Measurements from ENCODE around the gene FRRS1.

DNA sequence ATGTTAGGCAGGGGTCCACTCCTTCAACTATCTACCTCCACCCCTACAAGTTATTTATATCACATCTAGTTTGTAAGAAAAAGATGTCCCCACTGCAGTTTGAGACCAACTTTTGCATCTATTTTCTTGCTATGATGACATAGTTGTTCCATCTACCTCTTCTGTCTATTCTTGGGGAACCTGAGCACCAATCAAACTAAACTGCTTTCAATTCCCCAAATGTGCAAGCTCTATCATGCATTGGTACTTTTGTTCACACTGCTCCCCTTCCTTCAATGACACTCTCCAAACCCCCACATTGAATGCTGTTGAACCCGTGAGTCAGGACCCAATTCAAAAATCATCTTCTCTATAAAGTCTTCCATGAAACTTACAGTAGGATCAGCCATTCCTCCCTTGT, 16.0 kb upstream of the FRRS1 start:
- TF ChIP-seq, protein P1, sequence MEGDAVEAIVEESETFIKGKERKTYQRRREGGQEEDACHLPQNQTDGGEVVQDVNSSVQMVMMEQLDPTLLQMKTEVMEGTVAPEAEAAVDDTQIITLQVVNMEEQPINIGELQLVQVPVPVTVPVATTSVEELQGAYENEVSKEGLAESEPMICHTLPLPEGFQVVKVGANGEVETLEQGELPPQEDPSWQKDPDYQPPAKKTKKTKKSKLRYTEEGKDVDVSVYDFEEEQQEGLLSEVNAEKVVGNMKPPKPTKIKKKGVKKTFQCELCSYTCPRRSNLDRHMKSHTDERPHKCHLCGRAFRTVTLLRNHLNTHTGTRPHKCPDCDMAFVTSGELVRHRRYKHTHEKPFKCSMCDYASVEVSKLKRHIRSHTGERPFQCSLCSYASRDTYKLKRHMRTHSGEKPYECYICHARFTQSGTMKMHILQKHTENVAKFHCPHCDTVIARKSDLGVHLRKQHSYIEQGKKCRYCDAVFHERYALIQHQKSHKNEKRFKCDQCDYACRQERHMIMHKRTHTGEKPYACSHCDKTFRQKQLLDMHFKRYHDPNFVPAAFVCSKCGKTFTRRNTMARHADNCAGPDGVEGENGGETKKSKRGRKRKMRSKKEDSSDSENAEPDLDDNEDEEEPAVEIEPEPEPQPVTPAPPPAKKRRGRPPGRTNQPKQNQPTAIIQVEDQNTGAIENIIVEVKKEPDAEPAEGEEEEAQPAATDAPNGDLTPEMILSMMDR (IDR thresholded peaks at IDR 0.05): no peak
- no peak for TF ChIP-seq POLR2A (IDR thresholded peaks at IDR 0.05)
